HL-60 (cell line): ENCODE data around the gene ARID1B.

Experiments
- CTCF ChIP-seq: IDR thresholded peaks from one replicate; pipeline ENCODE4 v1.5.1; 2011; ENCODE audit warnings: low read length, control low read depth, inconsistent platforms; ENCODE audit not compliant: insufficient read depth
- GABPA ChIP-seq: IDR thresholded peaks from 2 replicates; pipeline ENCODE4 v1.6.1; 2012; ENCODE audit warnings: low read depth

GRCh38 chr6:156902782-156903181 lies 125.6 kb downstream of the ARID1B start:
- TF ChIP-seq GABPA (no peak), CTCF (no peak)
